Ascending aorta (tissue), 2 donors: ENCODE measurements around the gene AHCTF1. TPM values are rescaled to one million over a fixed set of nuclear protein-coding genes. Genes with fewer than 3 reads are reported as not detected.

ENCODE experiments used
- DNase-seq, 2 donors: peaks; one replicate each; pipeline ENCODE4 v3.0.0-alpha.2; 2019; ENCODE audit warnings: low spot score in 2 of 2
- H3K27ac ChIP-seq, 2 donors: fragments of 200-600 bp; sonication (generic); one replicate each; pipeline ENCODE4 v1.5.1; 2016 to 2017; ENCODE audit warnings: mild to moderate bottlenecking in 1 of 2
- H3K27me3 ChIP-seq: fragments of 200-600 bp; sonication (generic); one replicate; pipeline ENCODE4 v1.5.1; 2017
- H3K36me3 ChIP-seq, 2 donors: fragments of 200-600 bp; sonication (generic); one replicate each; pipeline ENCODE4 v1.5.1; 2016
- H3K4me1 ChIP-seq, 2 donors: fragments of 200-600 bp; sonication (generic); one replicate each; pipeline ENCODE4 v1.5.1; 2016 to 2017; ENCODE audit warnings: mild to moderate bottlenecking in 1 of 2
- H3K4me3 ChIP-seq, 2 donors: fragments of 200-600 bp; sonication (generic); one replicate each; pipeline ENCODE4 v1.5.1; 2016 to 2017; ENCODE audit warnings: mild to moderate bottlenecking in 1 of 2
- H3K9me3 ChIP-seq, 2 donors: fragments of 200-600 bp; sonication (generic); one replicate each; pipeline ENCODE4 v1.5.1; 2016
- CTCF ChIP-seq, 3 experiments: fragments of 200-600 bp in 2 of 3; fragments of 450-650 bp in 1 of 3; sonication (generic) in 2 of 3; IDR thresholded peaks; one replicate each; pipeline ENCODE4 v1.5.1; 2016 to 2019; ENCODE audit warnings: antibody characterized with exemption in 3 of 3, mild to moderate bottlenecking in 1 of 3, moderate library complexity in 1 of 3
- intact Hi-C: fragments of 100-400 bp; cut with DNase I; formaldehyde crosslinking; loops from one replicate; pipeline ENCODE4 v1.15.1; 2023
- total RNA-seq: library from RNA; depleted of rRNA; stranded (reverse); fragments of >200 nt; gene quantifications from one replicate; pipeline ENCODE4 v1.1.0, GENCODE V29; 2016

Gene AHCTF1
- total RNA-seq, 1 donor from 2014 or later, result 16.5 TPM

GRCh38 chr1:246797597-246797996 is 134.2 kb downstream of the AHCTF1 start:
- DNase-seq, result no peak
- no peak overlapping the region for H3K4me3 ChIP-seq
- no peaks in the 10 kb centered on the region for H3K36me3 ChIP-seq
- no peaks in the 10 kb centered on the region for H3K27me3 ChIP-seq
- TF ChIP-seq CTCF (IDR thresholded peaks at IDR 0.05), result no peak
- intact Hi-C loops, result no loop called here
- H3K4me1 ChIP-seq, result no peaks in the 10 kb centered on the region
- no peak overlapping the region for H3K27ac ChIP-seq
- no peaks in the 10 kb centered on the region for H3K9me3 ChIP-seq

GRCh38 chr1:246797157-246797556 is 134.6 kb downstream of the AHCTF1 start:
- no peak for DNase-seq
- H3K27ac ChIP-seq, result no peak overlapping the region
- no peaks in the 10 kb centered on the region for H3K27me3 ChIP-seq
- intact Hi-C loops, result no loop called here
- TF ChIP-seq CTCF (IDR thresholded peaks at IDR 0.05), result no peak
- no peak overlapping the region for H3K4me3 ChIP-seq
- no peaks in the 10 kb centered on the region for H3K36me3 ChIP-seq
- H3K4me1 ChIP-seq, result no peaks in the 10 kb centered on the region
- H3K9me3 ChIP-seq, result no peaks in the 10 kb centered on the region

- Histone ChIP-seq H3K4me3 (no peak overlapping the region), H3K9me3 (no peaks in the 10 kb centered on the region), H3K4me1 (no peaks in the 10 kb centered on the region), H3K27me3 (no peaks in the 10 kb centered on the region), H3K27ac (no peak overlapping the region), H3K36me3 (no peaks in the 10 kb centered on the region)
- intact Hi-C loops, result no loop called here
- no peak for TF ChIP-seq CTCF (IDR thresholded peaks at IDR 0.05)
- no peak for DNase-seq
These were observed 135.6 kb downstream of the AHCTF1 start for GRCh38 chr1:246795906-246796694.

GRCh38 chr1:246794828-246795671 is 136.7 kb downstream of the AHCTF1 start:
- H3K36me3 ChIP-seq, result no peaks in the 10 kb centered on the region
- DNase-seq, result no peak
- H3K9me3 ChIP-seq, result no peaks in the 10 kb centered on the region
- no peaks in the 10 kb centered on the region for H3K4me1 ChIP-seq
- no peak for TF ChIP-seq CTCF (IDR thresholded peaks at IDR 0.05)
- H3K27ac ChIP-seq, result no peak overlapping the region
- intact Hi-C loops, result no loop called here
- no peak overlapping the region for H3K4me3 ChIP-seq
- H3K27me3 ChIP-seq, result no peaks in the 10 kb centered on the region

GRCh38 chr1:246794048-246794827 is 137.5 kb downstream of the AHCTF1 start:
- DNase-seq, result no peak
- no peaks in the 10 kb centered on the region for H3K4me1 ChIP-seq
- no peaks in the 10 kb centered on the region for H3K36me3 ChIP-seq
- H3K4me3 ChIP-seq, result no peak overlapping the region
- no peak for TF ChIP-seq CTCF (IDR thresholded peaks at IDR 0.05)
- H3K9me3 ChIP-seq, result no peaks in the 10 kb centered on the region
- H3K27ac ChIP-seq, result no peak overlapping the region
- H3K27me3 ChIP-seq, result no peaks in the 10 kb centered on the region
- intact Hi-C loops, result no loop called here
